HG03432 (cell line): ENCODE measurements around the gene CUBN.

Source experiments
- ATAC-seq: cut with Tn5 transposase; IDR thresholded peaks from one replicate; pipeline ENCODE4 v1.9.1; 2021; ENCODE audit warnings: mild to moderate bottlenecking, moderate library complexity; ENCODE audit not compliant: unreplicated experiment

Gene CUBN

DNA sequence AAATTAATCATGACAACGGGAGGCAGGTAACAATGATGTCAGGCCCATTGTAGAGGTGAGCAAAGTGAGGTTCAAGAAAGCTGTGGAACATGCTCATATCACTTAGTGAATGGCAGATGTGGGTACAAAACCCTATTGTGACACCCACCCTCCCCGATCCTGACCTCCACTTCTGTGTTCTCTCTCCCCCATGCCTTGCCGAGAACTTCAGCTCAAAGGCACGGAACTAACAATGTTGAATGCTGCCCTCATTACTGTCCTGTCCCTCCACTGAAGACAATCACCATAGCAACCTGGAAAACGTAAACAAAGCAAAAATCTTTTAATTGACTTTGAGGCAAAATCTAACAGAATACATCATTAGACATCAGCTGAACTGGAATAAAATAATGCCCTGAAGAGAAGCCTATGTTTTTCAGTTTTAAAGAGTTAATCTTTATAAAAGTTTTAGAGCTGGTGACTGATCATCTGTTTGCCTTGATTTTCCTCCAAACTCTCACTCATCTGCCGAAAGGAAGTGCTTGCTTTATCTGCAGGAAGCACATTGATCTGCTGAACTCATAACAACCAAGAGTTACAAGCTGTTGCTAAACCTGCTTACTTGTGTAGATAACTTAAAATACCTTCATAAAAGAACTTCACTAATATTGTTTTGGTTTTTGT is 133.6 kb downstream of the CUBN start:
- ATAC-seq = no peak

DNA sequence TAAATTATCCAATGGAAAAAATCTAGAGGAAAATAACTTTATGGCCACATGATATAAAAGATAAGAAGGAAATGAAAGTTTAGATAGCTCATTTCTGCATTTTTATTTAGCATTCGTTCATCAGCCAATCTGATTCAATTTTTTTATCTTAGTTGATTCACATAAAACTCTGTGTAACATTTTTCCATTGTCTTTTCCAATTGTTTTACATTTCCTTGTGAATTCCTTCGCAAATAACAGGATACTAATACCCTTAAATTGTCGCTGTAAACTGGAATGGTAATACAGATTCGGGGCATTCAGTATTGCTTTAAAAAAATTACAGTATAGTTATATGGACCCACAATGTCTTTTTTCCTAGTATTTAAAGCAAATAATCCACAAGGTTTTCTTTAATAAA is 136.4 kb downstream of the CUBN start:
- ATAC-seq = no peak

DNA sequence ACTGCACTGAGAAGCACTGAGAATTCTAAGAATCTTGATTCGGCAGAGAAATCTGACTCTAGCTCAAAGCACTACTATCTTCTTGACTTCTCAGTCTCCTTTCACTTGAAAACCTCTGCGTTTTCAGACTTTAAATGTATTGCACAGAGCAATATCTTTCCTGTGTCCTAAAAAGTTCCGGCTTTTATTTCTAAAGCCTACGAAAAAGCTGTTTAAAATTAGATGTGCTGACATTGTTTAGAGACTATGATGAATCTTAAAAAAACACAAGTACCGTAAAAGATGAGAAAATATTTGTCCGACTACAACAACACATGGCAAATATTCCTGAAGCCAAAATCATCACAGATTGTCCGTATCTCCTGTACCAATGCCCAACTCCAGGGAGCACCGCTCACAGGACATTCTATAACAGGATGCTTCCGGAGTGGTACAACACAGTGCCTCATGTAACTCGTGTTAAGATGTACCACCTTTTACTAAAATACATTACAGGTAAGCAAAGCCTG is 136.9 kb downstream of the CUBN start:
- no peak for ATAC-seq

DNA sequence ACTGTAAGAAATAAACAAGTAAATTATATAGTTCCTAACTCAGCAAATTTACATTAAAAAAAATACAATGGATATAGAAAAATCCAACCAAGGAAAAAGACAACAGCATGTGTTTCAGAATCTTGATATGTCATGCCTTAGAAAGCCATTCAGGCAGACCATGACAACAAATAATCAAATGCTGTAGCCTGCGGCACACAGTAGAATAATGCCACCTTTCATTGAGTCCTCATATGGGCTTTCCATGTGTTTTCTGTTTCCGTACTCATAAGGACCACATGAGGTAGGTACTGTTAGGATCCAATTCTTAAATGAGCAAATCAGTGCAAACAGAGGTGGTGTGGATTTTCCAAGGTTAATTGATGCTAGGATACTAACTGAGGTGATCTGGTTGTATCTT is 138.6 kb downstream of the CUBN start:
- ATAC-seq = no peak

DNA sequence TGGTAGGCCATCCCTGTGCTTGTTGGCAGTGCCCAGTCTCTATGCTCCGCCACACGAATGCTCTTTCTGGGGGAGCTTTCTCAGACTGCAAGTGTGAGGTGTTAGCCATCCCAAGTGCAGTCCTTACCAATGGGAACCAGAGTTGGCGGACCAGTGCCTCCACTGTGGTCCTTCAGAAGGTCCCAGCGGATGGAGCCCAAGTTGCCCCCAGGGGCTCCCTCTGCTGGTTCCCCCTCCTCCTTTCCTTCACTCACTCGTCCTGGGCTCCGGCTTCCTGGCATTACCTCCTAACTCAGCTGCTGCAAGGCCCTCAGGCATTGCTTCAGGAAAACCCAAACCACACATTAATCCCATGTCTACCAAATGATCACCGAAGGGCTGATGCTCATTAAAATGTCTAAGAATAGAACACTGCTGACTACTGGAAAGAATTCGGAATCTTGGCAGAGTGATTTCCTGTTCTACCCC is 139.8 kb downstream of the CUBN start:
- no peak for ATAC-seq

DNA sequence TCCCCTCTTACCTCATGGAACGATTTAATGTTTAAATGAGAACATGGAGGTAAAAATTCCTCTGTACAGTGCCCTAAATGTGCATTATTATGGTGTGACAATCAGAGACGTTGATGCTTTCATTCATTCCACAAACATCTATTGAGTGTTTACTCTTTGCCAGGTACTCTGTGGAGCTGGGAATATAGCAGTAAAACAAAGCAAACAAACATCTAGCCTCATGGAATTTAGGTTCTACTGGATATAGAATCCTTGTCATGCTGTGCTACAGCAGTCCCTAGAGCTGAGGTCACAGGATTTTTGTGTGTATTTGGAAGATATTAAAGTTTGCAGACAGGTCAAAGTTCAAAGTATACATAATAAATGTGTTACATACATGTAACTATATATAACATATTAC is 140.7 kb downstream of the CUBN start:
- ATAC-seq = no peak

DNA sequence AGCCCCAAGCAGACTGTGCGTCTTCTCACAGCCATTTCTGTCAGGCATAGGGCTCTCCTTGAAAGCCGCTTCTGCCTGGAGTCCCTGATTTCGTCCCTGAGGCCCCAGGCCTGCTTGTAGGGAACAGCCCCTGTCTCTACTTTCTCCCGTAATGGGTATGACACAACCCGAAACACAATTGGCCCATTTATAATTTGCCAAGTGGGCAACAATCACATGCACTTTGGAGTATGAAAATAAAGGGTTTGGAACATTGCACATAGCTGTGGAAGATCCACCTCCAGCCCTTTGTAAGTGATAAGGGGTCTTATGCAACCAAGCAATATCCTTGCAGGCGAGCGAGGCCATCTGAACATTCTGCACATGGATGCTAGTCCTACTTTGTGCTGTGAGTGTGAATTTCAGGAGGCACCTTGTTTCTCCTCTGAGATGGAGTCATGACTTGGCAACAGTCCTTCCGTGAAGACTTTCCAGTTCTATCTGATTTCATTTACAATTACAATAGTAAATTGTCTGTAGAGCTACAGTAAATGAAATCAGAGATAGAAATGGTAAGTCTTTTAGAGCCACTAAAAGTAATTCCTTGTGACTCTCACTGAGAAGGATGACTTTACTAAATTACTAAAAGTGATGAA is 141.5 kb downstream of the CUBN start:
- ATAC-seq = no peak

DNA sequence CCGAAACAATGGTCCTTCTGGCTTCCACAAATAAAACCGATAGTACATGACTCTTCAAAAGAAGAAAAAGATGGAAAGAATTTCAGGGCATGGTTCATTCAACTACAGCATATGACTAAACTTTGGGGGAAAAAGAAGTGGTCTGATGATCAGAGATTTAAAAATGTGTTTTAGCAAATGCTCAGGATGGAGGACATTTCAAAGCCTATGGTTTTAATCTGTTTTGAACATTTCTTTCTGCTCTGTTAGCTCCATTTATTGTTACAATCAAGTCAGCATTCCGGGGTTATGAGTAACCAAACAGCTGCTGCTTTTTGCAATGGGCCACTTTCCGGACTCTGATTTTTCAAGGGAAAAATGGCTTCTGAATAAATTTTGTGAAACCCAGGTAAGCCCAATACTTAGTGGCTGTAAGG is 142.4 kb downstream of the CUBN start:
- no peak for ATAC-seq

DNA sequence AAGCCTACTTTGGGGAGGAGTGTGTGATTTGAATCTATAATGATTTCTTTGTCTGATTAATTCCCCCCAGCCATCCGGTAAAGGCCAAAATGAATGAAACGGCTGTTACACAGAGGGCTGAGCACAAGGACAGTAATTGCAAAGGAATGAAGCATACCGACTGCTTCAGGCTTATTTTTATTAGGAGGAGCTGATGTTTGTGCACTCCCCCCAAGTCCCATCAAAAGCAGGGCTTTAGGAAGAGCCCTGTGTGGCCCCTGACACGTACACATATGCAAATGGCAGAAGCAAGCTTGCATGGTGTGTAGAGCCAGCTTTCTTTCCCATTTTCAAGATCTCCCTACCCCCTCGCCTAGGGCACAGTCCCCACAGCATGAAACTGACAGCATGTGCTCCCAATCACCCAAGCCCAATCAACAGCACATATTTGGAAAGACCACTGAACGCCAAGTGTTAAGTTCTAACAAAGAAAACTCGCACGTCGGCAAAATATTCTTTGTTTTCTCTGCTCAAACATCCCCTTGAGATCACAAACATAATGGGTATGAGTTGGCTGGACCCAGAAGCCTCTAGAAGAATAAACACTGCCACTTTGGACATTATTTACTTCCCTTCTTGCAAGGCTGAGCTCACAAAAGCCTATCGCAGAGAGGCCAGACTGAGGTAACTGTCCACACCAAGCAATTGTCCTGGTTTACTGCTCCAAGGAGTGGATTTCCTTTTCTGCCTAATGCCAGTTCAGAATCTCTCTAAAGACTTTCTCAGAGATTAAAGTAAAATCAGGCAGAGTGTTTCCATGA is 143.0 kb downstream of the CUBN start:
- no peak for ATAC-seq

DNA sequence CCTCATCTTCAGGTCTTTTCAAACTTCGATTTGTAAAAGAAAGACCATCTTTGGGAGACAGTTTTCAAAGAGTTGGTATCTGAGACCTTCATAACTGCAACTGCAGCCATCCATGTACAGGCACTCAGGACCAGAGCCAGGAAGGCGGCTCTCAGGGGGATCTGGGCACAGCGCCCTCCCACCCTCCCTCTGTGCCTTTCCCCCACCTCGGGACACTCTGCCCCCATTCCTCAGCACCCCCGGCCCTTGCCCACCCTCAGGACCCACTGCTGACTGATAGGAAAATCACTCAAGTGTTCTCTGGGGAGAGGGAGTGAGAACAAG is 143.6 kb downstream of the CUBN start:
- no peak for ATAC-seq

DNA sequence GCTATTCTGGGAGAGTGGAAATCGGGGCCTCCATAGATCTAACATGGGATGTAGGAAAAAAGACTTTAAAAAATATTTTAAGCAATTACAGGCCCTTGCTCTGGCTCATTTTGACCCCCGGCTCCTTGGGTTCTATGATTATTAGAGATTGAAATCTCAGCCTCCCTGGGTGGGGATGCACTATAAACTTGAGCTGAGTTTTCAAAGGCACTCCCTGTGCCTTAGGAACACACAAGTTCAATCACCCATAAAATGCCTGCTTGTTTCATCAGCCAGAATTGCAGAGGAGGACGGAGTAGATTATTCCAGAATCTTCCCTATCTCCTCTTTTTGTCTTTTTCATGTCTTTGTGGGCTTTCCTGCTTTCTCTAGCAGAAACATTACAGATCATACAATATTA is 145.4 kb downstream of the CUBN start:
- ATAC-seq = no peak

DNA sequence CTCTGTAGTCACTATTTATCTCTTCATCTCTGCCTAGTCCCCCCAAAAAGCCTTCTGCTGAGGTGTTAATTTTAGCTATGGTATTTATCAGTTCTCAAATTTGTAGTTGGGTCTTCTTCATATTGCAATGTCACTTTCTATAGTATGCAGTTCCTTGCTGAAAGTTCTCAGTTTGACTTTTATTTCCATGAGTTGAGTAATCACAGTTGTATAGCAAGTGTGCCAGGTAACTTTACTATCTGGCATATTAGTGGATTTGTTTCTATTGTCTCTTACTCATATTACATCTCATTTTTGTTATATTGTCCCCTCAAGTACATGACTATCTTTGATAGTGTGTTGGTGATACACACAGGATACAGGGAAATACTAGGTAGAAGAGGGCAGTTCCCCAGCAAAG is 152.8 kb downstream of the CUBN start:
- ATAC-seq = no peak

DNA sequence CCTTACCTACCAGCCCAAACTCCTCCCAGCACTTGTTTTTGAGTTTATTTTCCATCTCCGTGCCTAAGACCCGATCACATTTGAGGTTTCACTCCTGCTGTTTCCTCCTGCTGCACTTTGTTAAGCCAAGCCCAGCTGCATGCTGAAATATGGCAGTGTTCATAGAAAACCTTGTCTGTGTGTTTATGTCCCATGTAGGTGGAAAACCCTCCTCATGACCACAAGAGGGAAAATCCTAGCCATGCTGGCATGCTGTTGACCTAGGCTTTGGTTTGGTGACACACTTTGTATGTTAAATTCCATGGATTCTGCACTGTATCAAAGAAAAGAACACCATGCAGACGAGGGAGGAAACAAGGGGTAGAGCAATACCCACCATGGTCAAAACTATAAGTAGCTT is 154.4 kb downstream of the CUBN start:
- no peak for ATAC-seq

DNA sequence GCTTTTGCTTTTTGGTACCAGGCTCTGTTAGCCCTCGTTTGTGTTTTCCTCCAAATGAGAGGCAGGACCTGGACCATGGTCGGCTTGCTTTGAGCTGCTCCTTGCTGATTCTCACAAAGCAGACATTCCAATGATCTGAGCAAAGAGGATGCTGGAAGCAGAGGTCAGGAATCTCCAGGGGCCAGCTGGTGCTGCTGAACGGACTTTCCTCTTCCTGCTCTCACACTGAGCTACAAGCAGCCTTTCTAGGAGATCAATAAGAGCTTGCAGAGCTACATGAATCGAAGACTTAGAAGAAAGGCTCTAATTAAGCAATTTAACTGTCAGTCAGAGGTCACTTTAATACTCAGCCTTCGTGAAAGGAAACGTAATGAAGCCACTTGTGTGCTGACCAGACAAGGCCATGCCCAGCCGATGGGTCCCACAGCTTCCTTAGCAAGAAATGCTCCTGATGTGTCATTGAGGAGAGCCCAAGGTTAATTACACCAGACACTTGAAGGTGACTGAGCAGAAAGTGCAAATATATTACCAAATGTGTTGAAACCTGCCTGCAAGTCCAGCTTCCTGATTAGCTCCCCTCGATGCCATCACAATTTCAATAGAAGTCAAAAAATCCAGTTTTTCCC is 161.1 kb downstream of the CUBN start:
- no peak for ATAC-seq

DNA sequence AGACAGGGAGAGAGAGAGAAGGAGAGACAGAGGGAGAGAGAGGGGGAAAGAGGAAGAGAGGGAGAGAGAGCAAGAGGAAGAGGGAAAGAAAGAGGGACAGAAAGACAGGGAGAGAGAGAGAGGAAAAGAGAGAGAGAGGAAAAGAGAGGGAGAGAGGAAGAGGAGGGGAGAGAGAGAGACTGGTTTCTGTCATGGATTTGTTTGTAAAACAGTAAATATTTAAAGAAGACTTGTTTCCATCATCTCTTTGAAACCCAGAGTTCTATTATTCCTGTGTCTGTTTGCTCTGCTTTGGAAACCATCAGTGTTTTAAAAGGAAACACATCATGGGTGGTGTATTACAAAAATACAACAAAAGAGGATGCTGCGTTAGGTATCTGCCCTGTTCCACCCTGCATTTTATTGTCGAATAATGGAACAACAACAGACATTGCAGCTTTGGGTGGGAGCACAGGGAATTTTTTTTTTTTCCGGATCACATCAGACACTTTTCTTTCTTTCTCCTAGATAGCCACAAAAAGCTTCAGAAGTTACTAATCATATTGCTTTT is 161.7 kb downstream of the CUBN start:
- ATAC-seq = no peak

DNA sequence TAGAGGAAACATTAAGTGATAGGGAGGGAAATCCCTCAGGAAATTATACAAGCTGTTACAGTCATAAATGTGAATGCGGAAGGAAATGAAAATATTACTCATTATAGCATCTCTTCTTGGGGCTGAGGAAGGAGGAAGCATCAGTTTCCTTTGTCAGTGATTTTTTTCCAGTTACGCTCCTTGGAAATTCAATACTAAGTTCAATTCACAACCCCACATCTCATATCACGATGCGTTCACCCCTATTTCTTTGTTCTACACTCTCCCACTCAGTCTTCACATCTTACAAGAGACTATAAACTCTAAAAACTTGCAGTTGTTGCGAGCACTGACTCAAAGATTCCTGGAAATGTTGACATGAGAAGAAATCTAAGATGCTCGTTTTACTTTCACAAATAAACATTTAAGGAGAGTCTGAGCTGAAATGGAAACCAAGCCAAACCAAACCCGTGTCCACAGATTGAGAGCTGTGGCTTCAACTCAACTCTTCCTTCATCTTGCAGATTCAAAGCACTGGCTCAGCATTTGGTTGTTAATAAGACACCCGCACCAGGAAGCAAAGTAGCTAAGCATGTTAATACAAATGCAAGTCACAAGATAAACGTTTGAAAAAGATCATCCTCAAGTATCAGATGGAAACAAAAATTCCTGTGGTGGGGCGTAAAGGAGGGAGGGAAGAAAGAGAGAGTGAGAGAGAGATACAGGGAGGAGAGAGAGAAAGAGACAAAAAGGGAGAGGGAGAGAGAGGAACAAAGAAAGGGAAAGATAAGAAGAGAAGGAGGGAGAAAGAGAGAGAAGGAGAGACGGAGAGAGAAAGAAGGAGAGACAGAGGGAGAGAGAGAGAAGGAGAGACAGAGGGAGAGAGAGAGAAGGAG is 162.4 kb downstream of the CUBN start:
- ATAC-seq = no peak

DNA sequence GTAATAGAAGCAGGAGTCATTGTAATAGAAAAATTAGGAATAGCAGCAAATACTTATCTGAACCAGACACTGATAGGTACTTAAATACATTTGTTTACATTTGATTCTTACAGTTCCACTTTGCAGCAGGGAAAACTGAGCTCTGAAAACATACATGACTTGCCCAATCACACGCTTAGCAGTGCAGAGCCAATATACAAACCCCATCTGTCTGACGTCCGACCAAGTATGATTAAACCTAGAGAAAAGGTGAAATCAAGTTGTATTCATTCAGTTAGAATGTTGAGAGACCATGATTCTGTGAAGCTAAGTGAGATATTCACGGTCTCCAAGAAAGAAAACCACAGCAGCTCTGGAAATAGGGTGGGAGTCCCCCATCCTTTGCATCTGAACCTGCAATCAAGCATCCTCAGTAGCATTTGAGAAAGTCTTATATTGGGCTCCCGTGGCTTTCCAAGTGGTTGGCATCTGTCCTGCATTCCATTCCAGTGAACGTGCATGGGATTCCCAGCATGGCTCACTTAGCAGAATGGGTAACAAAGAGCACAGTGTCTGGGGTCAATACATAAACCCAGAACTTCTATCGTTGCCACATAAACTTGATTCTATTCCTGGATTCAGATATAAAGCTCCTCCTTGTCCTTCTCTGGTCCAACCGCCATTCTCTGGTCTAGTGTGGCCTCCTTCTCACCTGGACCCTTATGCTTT is 163.7 kb downstream of the CUBN start:
- no peak for ATAC-seq

DNA sequence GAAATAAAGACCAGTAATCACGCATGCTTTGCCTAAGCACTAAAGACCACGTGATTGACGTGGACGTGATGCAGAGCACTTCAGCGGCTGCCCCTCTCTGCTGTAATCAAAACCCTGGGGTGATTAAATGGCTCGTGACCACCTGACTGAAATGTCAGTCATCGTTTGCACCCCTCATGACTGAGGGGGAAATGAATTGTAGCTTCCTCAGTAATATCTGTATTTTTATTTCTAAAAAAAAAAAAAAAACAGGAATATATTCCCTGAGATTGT is 164.3 kb downstream of the CUBN start:
- ATAC-seq = no peak

DNA sequence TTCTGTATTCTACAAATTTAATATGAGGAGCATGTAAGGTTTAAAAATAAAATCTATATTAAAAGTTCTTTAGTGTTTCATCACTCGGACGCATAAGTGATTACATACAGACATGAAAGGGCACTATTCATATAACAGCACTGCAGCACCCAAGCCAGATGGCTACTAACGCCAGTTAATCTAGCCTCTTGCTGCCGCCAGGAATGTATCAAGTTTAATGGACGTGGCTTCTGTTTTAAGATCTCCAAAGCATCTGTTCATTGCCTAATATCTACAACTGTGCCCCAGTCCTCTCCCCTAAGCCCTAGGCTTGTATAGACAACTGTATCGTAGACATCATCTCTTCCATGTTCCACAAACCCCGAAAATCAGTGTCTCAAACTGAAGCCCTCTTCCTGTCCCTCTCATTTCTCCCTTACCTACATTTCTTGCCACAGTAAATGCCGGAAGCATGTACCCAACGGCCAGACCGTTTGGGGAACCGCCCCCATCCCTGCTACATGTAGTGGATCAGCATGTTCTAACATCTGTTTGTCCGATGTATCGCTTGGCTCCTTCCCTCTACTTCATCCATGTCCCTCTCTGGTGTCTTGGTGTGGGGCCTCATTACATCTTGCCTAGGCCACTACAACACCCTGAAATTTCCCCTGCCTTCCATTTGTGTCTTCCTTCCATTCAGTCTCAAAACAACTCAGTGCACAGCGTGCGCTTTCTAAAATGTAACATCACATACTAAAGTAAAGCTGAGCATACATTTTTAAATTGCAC is 164.9 kb downstream of the CUBN start:
- no peak for ATAC-seq
